ENCODE measurements around the gene DPYSL5.

Gene DPYSL5

DNA sequence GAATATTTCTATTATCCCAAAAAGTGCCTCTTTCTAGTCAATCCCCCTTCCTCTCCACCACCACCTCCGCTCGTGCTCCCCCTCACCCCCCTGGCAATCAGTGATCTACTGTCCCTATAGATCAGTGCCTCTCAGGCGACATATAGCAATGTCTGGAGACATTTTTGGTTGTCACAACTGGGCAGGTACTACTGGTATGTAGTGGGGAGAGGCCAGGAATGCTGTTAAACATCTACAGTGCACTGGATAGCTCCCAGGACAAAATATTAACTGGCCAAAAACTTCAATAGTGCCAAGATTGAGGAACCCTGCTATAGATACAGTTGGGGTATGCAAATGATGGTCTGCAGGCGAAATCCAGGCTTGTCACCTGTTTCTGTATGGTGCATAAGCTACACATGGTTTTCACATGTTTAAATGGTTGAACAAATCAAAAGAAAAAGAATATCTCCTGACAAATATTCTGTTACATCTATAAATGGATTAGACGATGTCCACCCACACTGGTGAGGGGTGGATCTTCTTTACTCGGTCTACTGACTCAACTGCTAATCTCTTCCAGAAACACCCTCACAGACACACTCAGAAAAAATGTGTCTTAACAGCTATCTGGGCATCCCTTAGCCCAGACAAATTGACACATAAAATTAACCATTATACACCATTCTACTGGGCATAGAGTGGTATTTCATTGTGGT is 25.5 kb downstream of the DPYSL5 start:
- in situ Hi-C loops (cut with HindIII; ENCODE audit: low sequenced_read_pairs) = no loop called here

GRCh38 chr2:26874514-26874913 is 26.6 kb downstream of the DPYSL5 start:
- in situ Hi-C loops (cut with HindIII; ENCODE audit: low sequenced_read_pairs) = no loop called here

- in situ Hi-C loops (cut with HindIII; ENCODE audit: low sequenced_read_pairs) = no loop called here
These were observed 27.2 kb downstream of the DPYSL5 start for GRCh38 chr2:26875065-26875634.

GRCh38 chr2:26875808-26876207 is 27.9 kb downstream of the DPYSL5 start:
- in situ Hi-C loops (cut with HindIII; ENCODE audit: low sequenced_read_pairs) = no loop called here

DNA sequence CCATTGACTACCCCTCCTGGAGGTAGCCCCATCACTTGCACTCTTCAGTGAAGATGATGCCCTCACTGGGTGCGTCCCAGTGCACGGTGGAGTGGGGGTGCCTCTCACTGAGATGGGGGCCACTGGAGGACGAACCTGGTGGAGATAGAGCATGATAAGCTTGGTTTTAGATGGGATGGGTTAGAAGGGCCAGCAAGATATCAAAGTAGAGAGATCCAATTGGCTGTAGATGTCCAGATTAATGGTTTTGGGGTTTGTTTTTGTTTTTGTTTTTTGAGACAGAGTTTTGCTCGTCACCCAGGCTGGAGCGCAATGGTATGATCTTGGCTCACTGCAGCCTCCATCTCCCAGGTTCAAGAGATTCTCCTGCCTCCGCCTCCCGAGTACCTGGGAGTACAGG is 28.3 kb downstream of the DPYSL5 start:
- in situ Hi-C loops (cut with HindIII; ENCODE audit: low sequenced_read_pairs) = no loop called here

- in situ Hi-C loops (cut with HindIII; ENCODE audit: low sequenced_read_pairs) = no loop called here
These were observed 29.3 kb downstream of the DPYSL5 start for GRCh38 chr2:26877276-26877675.

DNA sequence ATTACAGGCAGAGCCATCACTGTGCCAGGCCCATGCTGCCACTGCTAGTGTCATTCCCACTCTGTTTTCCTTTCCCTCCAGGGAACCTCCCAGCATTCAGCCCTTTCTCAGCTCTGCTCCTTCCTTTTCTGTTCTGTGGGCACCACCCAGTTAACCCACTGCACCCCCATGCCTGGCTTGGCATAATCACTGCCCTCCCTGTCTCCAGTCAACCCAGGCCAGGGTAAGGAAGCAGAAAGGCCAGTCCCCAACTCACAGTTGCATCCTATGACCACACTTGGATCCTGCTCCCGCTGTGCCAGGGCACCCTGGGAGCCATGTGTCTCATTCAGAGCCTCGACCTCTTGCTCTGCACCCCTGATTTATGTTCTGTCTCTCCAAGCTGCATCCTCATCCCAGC is 32.2 kb downstream of the DPYSL5 start:
- in situ Hi-C loops (cut with HindIII; ENCODE audit: low sequenced_read_pairs) = loop anchor here (5.0 kb wide), 2 partner anchors 57 to 68 kb away; no protein-coding TSS in a partner anchor

DNA sequence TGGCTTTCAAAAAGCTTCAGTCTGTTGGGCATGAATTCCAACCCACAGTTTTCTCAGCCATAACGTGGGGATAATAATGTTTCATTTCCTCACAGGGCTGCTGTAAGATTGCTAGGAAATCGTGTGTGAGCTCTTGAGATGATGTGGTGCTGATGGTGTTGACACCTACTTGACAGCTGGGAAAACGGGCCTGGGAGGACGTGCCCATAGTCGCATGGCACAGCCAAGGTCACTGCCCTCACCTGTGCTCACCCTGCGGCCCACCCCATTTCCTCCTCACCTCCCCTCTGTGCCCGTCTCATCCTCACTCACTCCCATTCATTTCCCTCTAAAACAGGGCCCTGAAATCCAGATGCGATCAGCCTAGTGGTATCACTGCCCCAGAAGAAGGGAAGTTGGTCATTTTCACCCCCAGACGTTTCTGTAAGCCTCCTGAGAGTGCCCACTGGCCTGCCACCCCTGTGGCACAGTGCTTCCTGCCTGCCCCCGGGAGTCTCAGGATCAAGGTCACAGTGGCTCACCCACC is 33.0 kb downstream of the DPYSL5 start:
- in situ Hi-C loops (cut with HindIII; ENCODE audit: low sequenced_read_pairs) = loop anchor here (5.0 kb wide), 2 partner anchors 56 to 69 kb away; no protein-coding TSS in a partner anchor

GRCh38 chr2:26882220-26882619 is 34.3 kb downstream of the DPYSL5 start:
- in situ Hi-C loops (cut with HindIII; ENCODE audit: low sequenced_read_pairs) = loop anchor here (5.0 kb wide), 2 partner anchors 55 to 70 kb away; no protein-coding TSS in a partner anchor

DNA sequence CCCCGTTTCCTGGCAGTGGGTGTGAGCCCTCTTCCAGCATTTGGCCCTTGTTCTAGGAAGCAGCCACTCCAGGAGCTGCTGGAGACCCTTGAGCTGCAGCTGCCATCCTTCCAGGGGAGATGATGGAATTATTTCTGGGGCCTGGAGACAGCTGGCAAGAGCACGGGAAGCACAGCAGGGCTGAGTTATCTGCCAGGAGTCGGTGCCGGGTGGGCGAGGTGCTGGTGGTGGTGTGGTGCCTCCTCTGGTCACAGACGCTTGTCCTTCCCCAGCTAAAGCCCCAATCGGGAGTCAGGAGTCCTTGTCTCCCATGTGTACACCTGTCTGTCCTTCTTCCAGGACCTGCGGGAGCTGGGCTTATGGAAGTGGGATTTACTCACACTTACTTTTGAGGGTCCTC is 36.0 kb downstream of the DPYSL5 start:
- in situ Hi-C loops (cut with HindIII; ENCODE audit: low sequenced_read_pairs) = loop anchor here (5.0 kb wide), 2 partner anchors 53 to 72 kb away; no protein-coding TSS in a partner anchor

DNA sequence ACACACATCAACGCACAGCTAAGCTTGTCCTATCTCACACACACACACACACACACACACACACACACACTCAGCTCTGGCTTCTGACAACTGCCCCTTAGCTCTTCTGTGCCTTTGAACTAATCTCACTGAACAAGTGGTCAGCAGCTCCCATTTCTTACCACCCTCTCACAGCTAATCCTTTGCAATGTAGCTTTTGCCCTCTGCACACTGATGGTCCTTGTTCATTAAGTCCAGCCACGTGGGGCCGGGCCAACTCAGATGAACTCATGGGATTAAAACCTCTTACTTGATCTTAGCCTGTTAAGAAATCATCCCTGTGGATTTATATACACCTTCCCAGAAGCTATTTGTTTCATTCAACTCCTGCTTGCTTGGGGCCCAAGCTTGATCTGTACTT is 36.6 kb downstream of the DPYSL5 start:
- in situ Hi-C loops (cut with HindIII; ENCODE audit: low sequenced_read_pairs) = loop anchor here (5.0 kb wide), 2 partner anchors 53 to 72 kb away; no protein-coding TSS in a partner anchor

DNA sequence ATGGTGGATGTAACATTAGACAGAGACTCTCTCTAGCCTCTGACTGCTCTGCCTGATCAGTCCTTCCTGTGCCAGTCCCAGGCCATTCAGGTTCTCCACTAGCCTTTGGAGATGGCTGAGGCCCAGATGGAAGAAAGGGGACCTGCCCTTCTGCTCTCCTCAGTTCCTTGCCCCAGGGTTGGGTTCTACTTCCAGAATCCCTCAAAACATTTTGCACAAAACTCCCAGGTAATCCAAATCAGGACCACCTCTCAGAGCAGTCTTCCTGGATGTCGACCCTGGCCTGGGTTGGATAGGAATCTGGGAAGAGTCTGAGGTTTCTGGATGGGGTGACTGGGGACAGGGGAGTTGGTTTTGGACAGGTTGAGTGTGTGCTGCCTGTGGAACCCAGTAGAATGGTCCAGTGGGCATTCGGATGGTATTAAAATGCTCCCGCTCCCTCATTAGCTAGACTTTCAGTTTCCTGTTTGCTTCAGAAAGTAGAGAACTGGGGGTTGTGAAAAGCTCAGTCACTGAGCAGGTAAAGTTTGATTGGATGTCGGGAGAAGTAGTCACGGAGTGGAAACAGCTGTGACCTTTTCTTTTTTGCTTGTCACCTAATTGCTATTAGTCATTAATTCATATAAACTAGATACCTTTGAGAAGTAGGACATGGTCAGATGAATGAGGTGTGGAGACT is 37.9 kb downstream of the DPYSL5 start:
- in situ Hi-C loops (cut with HindIII; ENCODE audit: low sequenced_read_pairs) = no loop called here

- in situ Hi-C loops (cut with HindIII; ENCODE audit: low sequenced_read_pairs) = no loop called here
These were observed 38.8 kb downstream of the DPYSL5 start for GRCh38 chr2:26886736-26887135.

GRCh38 chr2:26887151-26887550 is 39.2 kb downstream of the DPYSL5 start:
- in situ Hi-C loops (cut with HindIII; ENCODE audit: low sequenced_read_pairs) = no loop called here

DNA sequence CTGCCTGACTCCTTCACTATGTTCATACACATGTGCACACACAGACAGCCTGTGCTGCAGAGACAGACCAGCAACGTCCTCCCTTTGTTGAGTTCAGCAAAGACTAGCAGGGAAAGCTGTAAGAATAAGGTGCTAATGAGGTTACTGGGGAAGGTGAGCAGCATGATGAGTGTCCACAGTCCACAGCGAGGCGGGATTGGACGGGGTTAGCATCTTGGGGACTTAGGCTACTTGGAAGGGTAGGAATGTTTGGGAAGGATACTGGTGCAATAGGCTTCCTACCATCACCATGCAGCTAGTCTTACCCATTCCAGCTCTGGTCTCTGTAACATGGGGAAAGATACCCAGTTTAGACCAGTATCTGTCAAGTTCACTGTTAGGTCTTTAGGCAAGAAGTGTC is 41.9 kb downstream of the DPYSL5 start:
- in situ Hi-C loops (cut with HindIII; ENCODE audit: low sequenced_read_pairs) = loop anchor here (5.0 kb wide), 1 partner anchor 37 kb away; no protein-coding TSS in a partner anchor

- in situ Hi-C loops (cut with HindIII; ENCODE audit: low sequenced_read_pairs) = loop anchor here (5.0 kb wide), 1 partner anchor 38 kb away; no protein-coding TSS in a partner anchor
These were observed 42.5 kb downstream of the DPYSL5 start for GRCh38 chr2:26890341-26891000.

DNA sequence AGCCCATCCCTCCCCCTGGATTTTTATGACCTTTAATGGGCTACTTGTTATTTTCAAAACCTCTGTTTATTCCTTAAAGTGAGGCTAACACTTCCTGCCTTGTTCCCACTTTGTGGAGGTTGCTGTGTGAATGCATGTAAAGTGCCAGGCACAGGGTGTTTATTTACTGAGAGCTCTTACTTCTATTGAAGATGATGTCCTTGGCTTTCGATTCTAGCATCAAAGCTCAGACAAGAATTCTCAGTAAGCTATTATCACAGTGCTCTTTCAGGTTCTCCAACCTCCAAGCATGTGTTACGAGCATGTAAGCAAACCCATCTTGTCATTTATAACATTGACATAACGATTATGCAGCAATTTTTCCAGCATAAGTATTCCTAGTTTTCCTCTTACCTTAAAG is 44.2 kb downstream of the DPYSL5 start:
- in situ Hi-C loops (cut with HindIII; ENCODE audit: low sequenced_read_pairs) = loop anchor here (5.0 kb wide), 1 partner anchor 40 kb away; no protein-coding TSS in a partner anchor

DNA sequence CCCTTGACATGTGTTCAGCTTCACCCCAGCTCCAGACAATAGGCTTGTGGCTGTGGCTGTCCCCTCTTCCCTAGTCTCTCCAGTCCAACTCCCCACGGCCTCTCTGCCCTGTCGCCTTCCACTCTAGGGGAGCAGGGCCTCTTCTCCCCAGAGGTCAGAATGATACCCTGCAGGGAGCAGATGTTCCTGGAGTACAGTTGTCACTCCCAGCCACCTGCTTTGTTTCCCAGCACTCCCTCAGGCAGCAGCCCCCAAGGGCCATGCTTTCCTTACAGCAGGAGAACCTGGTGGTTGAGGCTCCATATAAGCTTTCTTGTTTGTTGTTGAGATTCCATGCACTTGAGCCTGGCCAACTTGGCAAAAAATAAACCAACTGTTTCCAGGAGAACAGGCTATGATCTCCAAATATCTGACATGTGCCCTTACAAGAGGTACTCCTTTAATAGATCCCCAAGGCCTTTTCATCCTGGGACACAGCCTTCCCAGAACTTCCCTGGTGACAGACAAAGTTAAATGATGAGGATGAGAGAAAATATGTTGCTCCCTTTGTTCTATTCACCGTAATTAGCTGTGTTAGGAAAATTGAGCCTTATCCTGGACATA is 45.1 kb downstream of the DPYSL5 start:
- in situ Hi-C loops (cut with HindIII; ENCODE audit: low sequenced_read_pairs) = loop anchor here (5.0 kb wide), 1 partner anchor 41 kb away; no protein-coding TSS in a partner anchor

GRCh38 chr2:26894136-26894535 is 46.2 kb downstream of the DPYSL5 start:
- in situ Hi-C loops (cut with HindIII; ENCODE audit: low sequenced_read_pairs) = loop anchor here (5.0 kb wide), 1 partner anchor 42 kb away; no protein-coding TSS in a partner anchor

DNA sequence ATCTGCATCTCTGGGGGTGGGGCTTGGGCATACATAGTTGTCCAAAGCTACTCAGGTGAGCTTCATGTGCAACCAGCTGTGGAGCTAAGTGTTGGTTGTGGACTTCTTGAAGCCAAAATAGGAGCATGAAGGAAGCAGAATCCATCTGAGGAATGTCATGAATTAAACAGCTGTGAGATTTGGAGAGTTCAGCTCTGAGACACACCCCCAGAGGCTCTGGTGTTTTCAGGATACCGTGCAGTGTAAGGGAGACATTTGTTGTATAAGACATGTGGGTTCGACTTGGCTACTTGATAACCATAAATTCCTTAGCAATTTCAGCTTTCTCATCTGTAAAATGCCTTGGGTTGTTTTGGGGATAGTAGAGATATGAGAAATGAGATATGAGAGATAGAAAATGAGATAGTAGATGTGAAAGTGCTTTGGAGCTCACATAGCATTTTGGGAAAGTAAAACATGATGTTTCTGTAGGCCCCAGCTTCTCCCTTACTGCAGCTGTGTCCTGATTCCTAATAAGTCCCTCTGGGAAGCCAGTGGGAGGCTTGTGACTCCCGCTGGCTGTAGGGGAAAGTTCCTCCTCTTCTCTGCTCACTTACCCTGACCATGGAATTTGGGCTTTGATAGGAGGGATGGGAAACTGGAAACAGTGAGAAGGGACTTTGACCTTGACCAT is 50.0 kb downstream of the DPYSL5 start:
- in situ Hi-C loops (cut with HindIII; ENCODE audit: low sequenced_read_pairs) = no loop called here

Data from endothelial cell of hepatic sinusoid (primary cell).